ENCODE data around the gene TP53AIP1.

The TP53AIP1 gene, protein sequence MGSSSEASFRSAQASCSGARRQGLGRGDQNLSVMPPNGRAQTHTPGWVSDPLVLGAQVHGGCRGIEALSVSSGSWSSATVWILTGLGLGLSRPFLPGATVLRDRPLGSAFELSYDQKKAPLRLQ

DNA sequence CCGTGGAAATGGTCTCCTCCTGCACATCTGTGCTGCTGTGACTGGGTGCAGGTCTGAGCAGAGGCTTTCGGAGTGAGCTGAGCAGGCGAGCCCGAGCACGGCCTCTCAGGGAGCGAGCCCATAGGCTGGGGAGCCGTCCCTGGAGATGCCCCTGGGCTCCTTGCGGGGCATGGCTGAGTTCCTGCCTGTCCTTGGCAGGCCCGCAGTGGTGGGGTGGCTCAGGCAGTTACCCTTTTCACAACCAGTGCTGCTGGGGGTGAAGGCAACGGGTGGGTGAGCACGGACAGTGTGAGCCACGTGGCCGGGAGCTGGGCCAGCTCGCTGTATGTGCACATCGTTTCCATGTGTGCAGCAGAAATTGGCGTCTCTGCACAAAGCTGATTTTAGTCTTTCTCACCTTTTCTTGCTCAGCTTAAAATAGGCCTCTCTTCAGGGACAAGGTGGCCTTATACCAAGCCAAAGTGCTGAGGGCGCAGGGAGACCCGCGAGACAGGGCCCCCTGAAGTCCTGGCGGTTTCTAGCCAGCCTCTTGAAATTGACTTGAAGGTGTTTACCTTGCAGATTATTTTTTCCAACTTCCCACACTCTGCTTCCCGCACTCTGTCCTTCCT, at the start of gene TP53AIP1:
Gene TP53AIP1 (minus strand): TSS at position 55 of the 611 bp plus-strand sequence. CDS start 5,053 bp downstream, outside the sequence.
- no peak for DNase-seq

DNA sequence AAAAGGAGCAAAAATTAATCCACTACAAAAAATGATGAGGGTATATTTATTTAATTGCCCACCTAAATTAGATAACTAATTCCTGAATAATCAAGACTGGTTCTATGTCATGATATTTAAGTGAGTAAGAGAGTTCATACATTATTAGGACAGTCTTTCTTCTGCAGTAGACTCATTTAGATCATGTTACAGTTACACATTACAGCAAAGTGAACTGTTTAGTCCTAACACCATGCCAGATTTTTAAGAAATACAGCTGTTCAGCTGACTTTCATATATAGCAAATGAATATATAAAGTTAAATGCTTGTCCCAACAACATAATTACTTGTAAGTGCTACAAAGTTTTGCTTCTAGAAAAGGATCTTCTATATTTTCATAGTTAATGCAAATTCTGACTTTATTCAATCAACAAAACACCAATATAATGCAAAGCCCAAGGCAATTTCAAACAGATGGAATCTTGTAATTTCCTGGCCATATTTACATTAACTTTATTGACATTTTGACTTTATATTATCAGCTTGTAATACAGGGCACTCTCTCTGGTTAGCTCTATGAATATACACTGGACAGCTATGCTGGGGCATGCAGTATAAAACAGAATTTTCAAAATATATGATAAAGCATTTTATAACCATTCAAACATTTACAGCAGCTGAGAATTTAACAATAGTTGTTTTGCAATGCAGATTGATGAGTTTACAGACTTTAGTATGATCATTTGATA, 45.7 kb upstream of the TP53AIP1 start:
- no peak for DNase-seq

DNA sequence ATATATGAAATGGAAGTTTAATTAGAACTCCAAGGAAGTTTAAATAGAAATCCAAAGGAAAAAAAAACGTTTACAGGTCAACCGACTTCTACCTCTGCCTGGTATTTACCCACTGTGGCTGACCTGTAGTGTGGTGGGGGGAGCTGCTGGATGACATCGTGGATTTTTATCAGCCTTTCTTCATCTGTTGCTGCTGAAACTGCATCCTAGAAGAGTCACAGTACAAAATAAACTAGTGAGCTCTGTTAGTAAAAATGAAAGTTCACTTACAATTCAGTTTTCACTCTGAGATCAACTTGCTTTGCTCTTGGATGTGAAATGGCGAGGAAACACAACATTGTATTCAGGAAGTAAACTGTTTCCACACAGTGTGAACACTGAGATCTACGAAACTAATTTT, 43.2 kb upstream of the TP53AIP1 start:
- DNase-seq: peak; percentile 18

DNA sequence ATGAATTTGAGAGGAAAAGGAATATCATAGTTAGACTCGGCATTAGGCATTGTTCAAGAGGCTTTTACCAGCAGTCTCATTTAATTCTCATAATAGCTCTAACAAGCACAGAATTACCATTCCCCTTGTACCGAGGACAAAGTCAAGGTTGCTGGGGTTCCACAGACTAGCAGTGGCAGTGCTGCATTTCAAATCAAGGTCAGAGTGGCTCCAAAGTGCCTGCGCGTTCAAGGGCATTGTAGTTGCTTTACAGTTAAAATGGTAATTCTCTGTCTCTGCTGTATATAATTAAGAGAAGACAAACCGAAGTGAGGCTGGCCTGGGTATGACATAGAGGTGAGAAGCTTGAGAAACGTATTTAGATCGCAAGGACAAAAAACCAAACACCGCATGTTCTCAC, 40.4 kb upstream of the TP53AIP1 start:
- no peak for DNase-seq

DNA sequence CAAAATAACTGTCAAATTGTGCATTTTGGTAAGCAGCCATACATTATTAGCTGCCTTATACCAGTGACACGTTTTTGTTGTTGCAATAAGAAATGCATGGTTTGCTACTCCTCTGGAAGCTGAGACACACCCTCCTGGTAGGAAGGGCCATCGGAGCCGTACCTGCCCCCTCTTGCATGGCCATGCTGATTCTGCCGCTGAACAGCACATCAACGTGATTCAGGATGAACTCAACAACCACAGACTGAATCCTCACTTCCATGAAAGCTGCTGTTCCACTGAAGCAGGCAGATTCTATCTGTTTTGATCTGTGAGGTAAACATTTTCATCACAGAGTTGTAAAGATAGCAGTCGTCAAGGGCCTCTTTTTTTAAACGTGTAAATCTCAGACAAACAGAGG, 38.6 kb upstream of the TP53AIP1 start:
- no peak for DNase-seq

DNA sequence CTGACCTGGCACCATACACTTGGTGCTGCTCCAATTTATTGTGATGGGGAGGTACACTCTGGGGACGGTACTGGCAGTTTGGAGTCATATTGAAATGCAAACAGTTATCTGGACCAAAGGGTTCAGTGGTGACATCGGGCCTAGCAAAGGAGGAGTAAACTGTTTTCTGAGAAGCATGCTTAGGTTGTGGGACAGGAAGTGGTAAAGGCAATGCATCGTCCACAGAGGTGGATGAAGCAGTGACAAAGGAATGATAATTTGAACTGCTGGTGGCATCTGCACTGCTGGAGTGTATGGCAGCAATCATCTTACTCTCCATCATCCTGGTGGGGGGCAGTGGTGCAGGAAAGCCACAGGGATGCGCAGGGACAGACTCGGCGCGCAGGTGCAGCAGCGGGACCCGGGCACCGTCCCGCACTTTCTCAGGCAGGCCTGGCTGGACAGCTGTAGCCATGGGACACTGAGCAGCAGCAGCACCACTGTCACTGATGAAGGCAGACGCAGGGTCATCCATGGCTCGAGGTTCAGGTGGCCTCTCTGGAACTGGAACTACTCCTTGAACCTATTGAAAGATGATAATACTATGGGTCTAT, 28.0 kb upstream of the TP53AIP1 start:
- DNase-seq: peak; percentile 26

DNA sequence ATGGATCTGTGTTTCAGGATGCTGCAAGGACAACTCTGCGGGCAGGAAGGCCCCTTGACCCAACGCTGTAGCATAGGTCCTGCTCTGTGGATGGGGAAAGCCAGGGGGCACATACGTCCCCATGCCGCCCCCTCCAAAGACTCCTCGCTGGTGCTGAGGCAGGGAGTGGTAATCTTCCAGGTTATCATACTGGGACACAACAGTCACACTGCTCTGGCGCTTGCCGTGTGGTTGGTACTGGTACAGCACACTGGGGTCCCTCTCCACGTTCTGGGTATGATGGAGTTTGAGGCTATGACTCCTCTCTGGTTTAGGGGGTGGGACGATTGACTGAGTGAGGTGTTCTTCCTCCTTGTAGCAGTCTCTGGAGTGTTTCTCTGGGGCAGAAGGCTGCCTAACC, 26.2 kb upstream of the TP53AIP1 start:
- no peak for DNase-seq

DNA sequence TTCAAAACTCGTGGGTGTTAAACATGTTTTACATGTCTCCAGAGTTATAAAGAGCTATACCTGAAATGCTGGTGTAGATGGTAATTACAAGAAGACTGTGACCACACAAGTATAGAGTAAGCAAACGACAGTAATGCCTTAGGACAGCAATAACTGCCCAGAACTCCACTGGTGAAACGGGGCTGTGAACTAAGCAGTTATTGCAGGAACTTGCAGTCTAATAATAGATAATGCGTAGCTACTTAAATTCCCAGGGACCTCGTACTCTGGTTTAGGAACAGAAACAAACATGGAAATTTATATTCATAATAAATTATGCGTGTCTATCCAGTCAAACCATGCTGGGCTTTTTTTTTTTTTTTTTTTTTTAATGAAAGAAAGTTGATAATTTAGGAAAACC, 24.9 kb upstream of the TP53AIP1 start:
- no peak for DNase-seq

DNA sequence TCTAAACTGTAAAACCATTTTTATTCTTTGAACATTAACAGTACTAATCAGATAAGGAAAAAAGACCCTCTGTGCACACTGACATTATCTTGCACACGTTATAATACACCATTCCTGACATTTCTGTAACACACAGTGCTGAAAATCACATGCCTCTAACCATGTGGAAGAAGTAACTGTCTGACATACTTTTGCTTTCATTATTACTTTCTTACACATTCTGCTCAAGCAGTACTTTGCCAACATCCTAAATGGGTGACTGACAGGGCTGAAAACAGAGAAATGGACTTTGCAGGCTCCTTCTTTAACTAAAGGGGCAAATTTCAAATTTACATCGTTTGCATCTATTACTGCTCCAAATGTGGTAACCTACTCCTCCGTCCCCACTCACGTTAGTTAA, 22.8 kb upstream of the TP53AIP1 start:
- peak; percentile 59 for DNase-seq

DNA sequence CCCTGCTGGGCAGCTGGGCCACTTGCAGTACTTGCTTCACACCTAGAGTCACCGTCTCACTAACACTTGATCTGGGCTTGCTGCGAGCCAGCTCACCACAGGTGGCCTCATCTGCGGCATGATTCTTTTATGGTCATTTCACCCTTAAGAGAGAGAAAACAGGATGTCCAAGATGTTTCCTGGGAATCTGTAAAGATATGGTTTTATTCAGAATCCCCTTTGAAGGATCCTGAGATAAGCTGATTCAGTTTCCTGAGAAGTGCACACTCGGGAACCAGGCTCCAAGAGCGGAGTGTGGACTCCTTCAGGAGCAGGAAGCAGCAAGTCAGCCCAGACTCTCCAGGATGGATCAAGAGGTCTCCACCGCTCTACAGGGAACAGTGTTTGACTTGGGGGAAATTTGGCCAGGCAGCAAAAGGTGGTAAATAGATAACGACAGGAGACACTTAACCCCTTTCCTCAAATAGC, 21.8 kb upstream of the TP53AIP1 start:
- peak; percentile 6 for DNase-seq

DNA sequence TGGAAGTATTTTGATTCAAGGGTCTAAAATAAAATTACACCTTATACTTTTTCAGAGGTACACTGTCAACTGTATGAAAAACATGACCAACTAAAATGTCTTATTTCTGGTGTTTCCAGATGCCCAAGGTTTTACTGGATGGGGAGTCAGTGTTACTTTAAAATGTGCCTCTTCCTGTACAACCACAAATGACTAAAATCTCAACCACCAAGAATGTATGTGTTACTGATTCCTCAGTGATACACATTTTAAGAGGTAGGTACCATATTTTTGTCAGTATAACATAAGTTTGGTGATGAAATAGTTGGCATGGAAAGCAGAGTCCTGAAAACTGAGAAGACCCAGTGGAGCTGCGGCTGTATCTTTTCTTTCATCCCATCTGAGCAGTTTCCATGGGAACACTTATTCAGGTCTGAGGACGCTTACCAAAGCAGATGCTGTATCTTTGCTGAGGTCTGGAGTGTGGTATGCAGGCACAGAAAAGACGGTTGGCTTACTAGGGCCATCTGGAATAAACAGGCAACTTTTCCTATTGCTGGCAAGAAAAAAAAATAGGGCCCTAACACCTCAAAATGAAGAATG, 21.2 kb upstream of the TP53AIP1 start:
- DNase-seq: peak; percentile 77

DNA sequence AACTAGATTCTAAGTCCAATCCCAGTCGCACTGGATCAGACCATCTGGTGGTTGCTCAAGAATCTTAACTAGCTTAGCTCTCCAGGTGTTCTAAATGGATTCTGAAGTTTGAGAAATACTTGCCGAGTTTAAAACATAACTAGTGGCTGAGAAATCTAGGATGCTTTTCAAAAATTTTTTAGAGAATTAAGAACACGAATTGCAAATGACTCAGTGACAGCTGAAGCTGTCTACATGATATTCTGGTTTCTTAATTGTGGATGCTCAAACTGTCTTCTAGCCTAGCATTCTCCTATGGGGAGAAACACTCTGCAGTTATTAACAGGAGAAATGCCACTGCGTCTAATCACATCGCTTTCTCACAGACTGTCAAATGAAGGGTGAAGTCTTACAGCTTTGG, 20.2 kb upstream of the TP53AIP1 start:
- DNase-seq: no peak

DNA sequence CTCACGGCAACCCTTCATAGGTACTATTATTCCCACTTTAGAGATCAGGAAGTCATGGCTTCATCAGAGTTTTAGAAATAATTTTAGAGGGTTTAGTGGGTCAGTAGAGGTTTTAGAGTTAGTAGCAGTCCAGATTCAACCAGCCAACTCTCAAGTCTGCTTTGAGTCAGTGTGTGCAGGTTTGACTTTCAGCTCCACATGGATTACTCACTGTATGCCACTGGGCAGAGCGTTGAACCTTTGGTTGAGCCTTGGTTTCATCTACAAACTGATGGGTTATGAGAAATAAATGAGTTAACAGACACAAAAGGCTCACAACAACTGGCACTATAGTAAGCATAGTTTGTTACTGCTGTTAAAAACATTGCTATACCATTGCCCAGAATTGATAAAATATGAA, 19.0 kb upstream of the TP53AIP1 start:
- peak; percentile 55 for DNase-seq

DNA sequence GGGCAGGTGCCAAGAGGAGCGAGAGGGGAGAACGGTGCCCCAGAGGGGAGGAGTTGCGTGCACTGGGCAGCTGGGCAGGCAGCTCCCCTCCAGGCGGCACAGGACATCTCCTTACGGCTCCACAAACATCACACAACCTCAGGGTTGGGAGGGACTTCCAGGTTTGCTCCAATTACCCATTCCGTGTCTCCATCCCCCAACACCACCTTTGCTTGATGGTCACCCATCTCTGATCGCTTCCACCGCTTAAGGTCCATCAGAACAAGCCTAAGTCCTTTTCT, 14.5 kb upstream of the TP53AIP1 start:
- no peak for DNase-seq

DNA sequence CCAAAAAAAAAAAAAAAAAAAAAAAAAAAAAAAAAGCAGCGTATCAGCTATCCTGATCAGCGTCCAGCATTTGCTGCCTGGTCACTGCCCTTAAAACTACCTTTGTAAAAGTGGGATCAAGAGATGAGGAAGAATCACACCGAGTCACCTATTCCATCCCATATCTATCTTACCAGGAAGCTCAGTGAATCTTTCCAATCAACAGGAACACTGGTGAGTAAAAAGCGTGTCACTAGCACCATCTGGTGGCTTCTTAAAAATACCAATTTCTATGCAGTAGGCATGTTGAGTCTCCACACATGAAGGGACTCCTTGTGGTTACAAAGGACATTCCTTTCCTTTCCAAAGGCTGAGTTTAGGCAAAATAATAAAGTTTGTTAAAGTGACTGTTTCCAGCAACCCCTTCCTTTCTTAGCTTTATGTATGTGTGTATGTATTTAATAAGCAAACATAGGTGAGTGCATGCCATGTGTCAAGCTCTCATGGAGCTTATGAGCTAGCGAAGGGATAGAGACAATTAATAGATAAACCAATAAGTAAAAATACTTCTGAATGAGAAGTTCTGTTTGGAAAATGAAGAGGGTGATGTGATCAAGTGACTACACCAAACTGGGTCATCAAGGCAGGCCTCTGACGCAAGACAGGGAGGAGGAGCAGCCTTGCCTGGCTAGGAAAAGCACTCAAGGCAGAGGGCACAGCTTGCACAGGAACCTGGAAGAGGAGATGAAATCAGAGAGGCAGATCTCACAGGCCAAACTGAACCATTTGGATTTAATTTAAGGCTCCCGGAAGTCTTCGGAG, 13.9 kb upstream of the TP53AIP1 start:
- DNase-seq: peak; percentile 49

DNA sequence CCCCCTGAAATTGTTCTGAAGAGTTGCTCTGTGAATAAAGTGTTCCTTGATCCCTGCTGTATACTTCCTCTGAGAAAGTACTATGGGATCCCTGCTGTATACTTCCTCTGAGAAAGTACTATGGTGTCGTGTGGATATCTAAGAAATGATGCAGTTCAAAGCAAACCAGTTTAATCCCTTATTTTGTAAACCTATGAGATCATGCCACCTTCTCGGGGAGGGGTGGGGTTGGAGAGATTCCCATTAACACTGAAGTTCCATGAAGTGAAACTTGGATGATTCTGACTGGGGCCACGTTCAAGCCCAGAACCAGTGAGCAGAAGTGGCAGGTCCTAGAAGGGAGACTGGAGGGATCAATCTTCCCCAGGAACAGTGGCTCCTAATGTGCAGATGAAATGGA, 13.0 kb upstream of the TP53AIP1 start:
- no peak for DNase-seq

DNA sequence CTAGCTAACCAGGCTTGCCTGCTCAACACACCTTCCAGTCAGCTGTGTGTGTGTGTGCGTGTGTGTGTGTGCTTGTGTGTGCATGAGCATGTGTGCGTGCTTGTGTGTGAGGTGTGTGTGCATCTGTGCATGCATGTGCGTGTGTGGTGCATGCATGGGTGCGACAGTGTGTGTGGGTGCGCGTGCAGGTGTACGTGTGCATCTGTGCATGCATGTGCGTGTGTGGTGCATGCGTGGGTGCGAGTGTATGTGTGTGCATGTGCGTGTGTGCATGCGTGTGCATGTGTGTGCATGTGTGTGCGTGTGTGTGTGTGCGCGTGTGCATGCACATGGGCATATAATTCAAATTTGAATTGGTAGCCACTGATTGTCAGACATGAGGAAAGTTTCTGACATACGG, 10.5 kb upstream of the TP53AIP1 start:
- no peak for DNase-seq

DNA sequence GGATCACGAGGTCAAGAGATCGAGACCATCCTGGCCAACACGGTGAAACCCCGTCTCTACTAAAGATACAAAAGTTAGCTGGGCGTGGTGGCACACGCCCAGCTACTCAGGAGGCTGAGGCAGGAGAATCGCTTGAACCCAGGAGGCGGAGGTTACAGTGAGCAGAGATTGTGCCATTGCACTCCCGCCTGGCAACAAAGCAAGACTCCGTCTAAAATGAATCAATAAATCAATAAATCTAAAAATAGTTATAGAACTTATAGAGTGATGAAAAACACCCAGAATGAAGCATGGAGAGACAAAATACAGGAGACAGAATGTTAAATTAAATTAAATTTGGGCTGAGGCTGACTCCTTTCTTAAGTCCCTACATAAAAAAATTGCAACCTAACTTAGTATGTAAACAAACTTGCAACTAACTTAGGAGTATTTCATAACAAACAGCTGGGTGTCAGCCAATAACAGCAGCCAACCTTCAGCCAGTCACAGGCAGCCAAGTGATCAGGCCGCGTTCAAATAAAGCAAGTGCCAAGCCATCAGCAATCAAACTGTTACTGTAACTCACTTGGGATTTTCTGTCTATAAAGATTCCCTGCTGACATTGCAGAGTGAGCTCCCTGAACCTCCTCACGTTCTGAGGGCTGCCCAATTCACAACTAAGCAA, 7.3 kb upstream of the TP53AIP1 start:
- DNase-seq: no peak

DNA sequence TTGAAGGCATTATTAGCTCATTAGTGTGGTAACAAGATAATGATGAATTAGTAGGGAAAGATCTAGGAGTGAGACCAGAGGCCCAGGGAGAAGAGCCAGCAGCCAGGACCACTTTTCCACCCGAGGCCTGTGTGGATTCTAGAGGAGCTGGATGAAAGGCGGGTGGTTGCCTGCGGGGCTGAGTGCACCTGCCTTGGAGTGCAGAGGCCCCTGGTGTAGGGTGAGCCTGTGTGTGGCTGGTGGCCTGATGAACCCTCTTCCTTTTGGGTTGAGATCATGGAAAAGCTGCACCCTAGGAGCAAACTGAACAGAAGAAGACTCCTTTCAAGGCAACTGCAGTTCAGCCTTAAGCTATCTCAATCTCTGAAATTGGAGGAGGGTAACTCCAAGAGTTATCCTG, 5.9 kb upstream of the TP53AIP1 start:
- no peak for DNase-seq

DNA sequence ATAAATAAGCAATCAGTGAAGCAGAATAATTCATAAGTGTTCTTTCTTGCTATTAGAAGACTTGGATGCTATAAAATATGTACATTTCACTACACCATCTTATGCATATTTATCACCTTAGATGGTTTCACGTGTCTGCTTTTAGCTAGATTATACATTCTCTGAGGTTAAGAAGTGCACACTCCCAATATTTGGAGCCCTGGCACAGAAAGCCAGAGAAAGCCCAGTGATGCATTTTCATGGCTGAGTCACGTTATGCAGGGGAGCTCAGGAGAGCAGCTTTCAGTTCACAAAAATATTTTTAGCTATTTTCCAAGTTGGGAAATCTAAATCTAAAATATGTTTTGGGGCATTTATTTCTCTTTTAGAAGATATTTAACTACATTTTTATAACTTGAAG, 5.1 kb upstream of the TP53AIP1 start:
- no peak for DNase-seq

DNA sequence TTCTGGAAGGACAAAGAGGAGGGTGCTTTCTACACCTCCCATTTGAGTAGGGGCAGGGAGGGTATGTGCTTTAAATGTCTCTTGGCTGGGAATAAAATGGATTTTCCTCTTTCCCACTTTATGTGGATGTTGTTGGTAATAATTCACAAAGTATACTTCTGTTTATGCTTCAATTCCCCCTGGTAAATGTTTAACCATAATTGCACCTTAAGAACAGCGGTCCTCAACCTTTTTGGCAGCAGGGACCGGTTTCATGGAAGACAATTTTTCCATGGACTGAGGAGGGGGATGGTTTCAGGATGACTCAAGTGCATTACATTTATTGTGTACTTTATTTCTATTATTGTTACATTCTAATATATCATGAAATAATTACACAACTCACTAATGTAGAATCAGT, 4.0 kb upstream of the TP53AIP1 start:
- no peak for DNase-seq

DNA sequence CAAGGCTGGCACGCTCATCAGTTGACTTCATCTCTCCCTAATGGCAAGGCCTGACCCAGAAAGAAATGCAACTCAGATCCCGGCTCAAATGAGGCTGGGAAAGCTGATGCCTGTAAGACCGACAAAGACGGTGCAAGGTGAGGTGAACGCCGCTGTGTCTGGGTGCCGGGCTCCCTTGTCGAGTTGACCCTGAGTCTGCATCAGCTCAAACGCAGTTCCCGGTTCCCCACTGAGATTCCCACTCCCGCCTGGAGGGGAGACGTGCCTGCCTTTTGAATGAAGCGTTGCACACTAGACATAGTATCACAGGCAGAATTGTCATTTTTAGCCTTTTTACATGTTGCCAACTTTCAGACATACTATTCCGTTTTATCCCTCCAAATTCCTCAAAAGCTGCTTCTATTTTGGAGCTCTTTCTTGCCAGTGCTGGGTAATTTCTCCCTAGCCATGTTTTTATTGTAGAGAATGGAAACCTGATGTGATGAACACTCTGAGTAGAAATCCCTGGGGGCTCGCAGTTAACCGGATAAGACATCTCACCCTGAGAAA, 831 bp upstream of the TP53AIP1 start:
- no peak for DNase-seq

Data from activated CD4-positive, alpha-beta T cell treated with anti-CD3 and anti-CD28 coated beads, Interleukin-2, Interleukin-6, amounts not matched to agents 100 ng/mL and 50 ng/mL, durations not matched to agents 16 hours and 8 hours (primary cell).